ENCODE measurements around the gene NFYC. TPM values are rescaled to one million over a fixed set of nuclear protein-coding genes. Genes with fewer than 3 reads are reported as not detected.

Gene NFYC
- total RNA-seq, 1 experiment from 2014 or later = 61.6 TPM

- H3K9me3 Mint-ChIP-seq (ENCODE audit: unreplicated experiment) = no peaks in the 10 kb centered on the region
- H3K27ac Mint-ChIP-seq (ENCODE audit: unreplicated experiment) = no peak overlapping the region
- H3K36me3 ChIP-seq (ENCODE audit: control insufficient read depth, insufficient read depth, low read length) = no peaks in the 10 kb centered on the region
- intact Hi-C loops (cut with micrococcal nuclease; ENCODE audit: unreplicated experiment) = no loop called here
- no peak for DNase-seq
- no peak overlapping the region for H3K4me3 ChIP-seq (ENCODE audit: low read depth, low read length)
- ChIA-PET POLR2A (no interaction called here), CTCF (no interaction called here)
- H3K4me1 ChIP-seq = no peaks in the 10 kb centered on the region
- no peak overlapping the region for H3K4me3 Mint-ChIP-seq (ENCODE audit: unreplicated experiment)
- no peaks in the 10 kb centered on the region for H3K4me1 Mint-ChIP-seq (ENCODE audit: low read depth, unreplicated experiment)
- no TSS peak for BruUV-seq (replicated peaks)
- H3K27me3 Mint-ChIP-seq (ENCODE audit: insufficient read depth, unreplicated experiment) = no peaks in the 10 kb centered on the region
- no peaks in the 10 kb centered on the region for H3K27me3 ChIP-seq (replicated peaks; ENCODE audit: control insufficient read depth, insufficient read depth, low read length)
- H3K36me3 Mint-ChIP-seq (ENCODE audit: insufficient read depth, unreplicated experiment) = no peaks in the 10 kb centered on the region
- TF ChIP-seq, protein P1, sequence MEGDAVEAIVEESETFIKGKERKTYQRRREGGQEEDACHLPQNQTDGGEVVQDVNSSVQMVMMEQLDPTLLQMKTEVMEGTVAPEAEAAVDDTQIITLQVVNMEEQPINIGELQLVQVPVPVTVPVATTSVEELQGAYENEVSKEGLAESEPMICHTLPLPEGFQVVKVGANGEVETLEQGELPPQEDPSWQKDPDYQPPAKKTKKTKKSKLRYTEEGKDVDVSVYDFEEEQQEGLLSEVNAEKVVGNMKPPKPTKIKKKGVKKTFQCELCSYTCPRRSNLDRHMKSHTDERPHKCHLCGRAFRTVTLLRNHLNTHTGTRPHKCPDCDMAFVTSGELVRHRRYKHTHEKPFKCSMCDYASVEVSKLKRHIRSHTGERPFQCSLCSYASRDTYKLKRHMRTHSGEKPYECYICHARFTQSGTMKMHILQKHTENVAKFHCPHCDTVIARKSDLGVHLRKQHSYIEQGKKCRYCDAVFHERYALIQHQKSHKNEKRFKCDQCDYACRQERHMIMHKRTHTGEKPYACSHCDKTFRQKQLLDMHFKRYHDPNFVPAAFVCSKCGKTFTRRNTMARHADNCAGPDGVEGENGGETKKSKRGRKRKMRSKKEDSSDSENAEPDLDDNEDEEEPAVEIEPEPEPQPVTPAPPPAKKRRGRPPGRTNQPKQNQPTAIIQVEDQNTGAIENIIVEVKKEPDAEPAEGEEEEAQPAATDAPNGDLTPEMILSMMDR (IDR thresholded peaks at IDR 0.05; ENCODE audit: insufficient read depth in 1 of 2, low read depth in 1 of 2, low read length in 1 of 2, severe bottlenecking in 1 of 2, unreplicated experiment in 1 of 2) = no peak
- H3K9me3 ChIP-seq = no peaks in the 10 kb centered on the region
These were observed 112.4 kb downstream of the NFYC start for GRCh38 chr1:40803902-40804301.

GRCh38 chr1:40806240-40806639, 114.7 kb downstream of the NFYC start:
- Mint-ChIP-seq H3K4me1 (ENCODE audit: low read depth, unreplicated experiment) (no peaks in the 10 kb centered on the region), H3K4me3 (ENCODE audit: unreplicated experiment) (no peak overlapping the region), H3K27me3 (ENCODE audit: insufficient read depth, unreplicated experiment) (no peaks in the 10 kb centered on the region), H3K9me3 (ENCODE audit: unreplicated experiment) (no peaks in the 10 kb centered on the region), H3K36me3 (ENCODE audit: insufficient read depth, unreplicated experiment) (no peaks in the 10 kb centered on the region), H3K27ac (ENCODE audit: unreplicated experiment) (no peak overlapping the region)
- ChIA-PET POLR2A (no interaction called here), CTCF (no interaction called here)
- no peaks in the 10 kb centered on the region for H3K27me3 ChIP-seq (replicated peaks; ENCODE audit: control insufficient read depth, insufficient read depth, low read length)
- BruUV-seq (replicated peaks) = no TSS peak
- H3K4me1 ChIP-seq = no peaks in the 10 kb centered on the region
- H3K36me3 ChIP-seq (ENCODE audit: control insufficient read depth, insufficient read depth, low read length) = no peaks in the 10 kb centered on the region
- intact Hi-C loops (cut with micrococcal nuclease; ENCODE audit: unreplicated experiment) = no loop called here
- H3K4me3 ChIP-seq (ENCODE audit: low read depth, low read length) = no peak overlapping the region
- H3K9me3 ChIP-seq = no peaks in the 10 kb centered on the region
- DNase-seq = no peak
- TF ChIP-seq, protein P1 (IDR thresholded peaks at IDR 0.05; ENCODE audit: insufficient read depth in 1 of 2, low read depth in 1 of 2, low read length in 1 of 2, severe bottlenecking in 1 of 2, unreplicated experiment in 1 of 2) = no peak

GRCh38 chr1:40806731-40807695, 115.5 kb downstream of the NFYC start:
- no peaks in the 10 kb centered on the region for H3K9me3 ChIP-seq
- H3K4me1 ChIP-seq = no peaks in the 10 kb centered on the region
- ChIA-PET CTCF (no interaction called here), POLR2A (no interaction called here)
- TF ChIP-seq, protein P1 (IDR thresholded peaks at IDR 0.05; ENCODE audit: insufficient read depth in 1 of 2, low read depth in 1 of 2, low read length in 1 of 2, severe bottlenecking in 1 of 2, unreplicated experiment in 1 of 2) = no peak
- no peak overlapping the region for H3K4me3 ChIP-seq (ENCODE audit: low read depth, low read length)
- H3K36me3 ChIP-seq (ENCODE audit: control insufficient read depth, insufficient read depth, low read length) = no peaks in the 10 kb centered on the region
- intact Hi-C loops (cut with micrococcal nuclease; ENCODE audit: unreplicated experiment) = no loop called here
- Mint-ChIP-seq H3K4me1 (ENCODE audit: low read depth, unreplicated experiment) (no peaks in the 10 kb centered on the region), H3K9me3 (ENCODE audit: unreplicated experiment) (no peaks in the 10 kb centered on the region), H3K4me3 (ENCODE audit: unreplicated experiment) (no peak overlapping the region), H3K36me3 (ENCODE audit: insufficient read depth, unreplicated experiment) (no peaks in the 10 kb centered on the region), H3K27ac (ENCODE audit: unreplicated experiment) (no peak overlapping the region), H3K27me3 (ENCODE audit: insufficient read depth, unreplicated experiment) (no peaks in the 10 kb centered on the region)
- no peak for DNase-seq
- H3K27me3 ChIP-seq (replicated peaks; ENCODE audit: control insufficient read depth, insufficient read depth, low read length) = no peaks in the 10 kb centered on the region
- BruUV-seq (replicated peaks) = no TSS peak

Data from Caco-2 (cell line).